Measurements from ENCODE around the gene SCAMP1. TPM values are rescaled to one million over a fixed set of nuclear protein-coding genes. Genes with fewer than 3 reads are reported as not detected.
A peak's percentile ranks its signal among the peaks of the same experiment; 100 is the strongest.
"Not testable (repeated sequence)": the region's sequence is repeated elsewhere in the genome, so short reads cannot be mapped to it uniquely, and the experiment has no call there.

Gene SCAMP1
- total RNA-seq, 1 experiment from 2014 or later, result 43.8 TPM

DNA sequence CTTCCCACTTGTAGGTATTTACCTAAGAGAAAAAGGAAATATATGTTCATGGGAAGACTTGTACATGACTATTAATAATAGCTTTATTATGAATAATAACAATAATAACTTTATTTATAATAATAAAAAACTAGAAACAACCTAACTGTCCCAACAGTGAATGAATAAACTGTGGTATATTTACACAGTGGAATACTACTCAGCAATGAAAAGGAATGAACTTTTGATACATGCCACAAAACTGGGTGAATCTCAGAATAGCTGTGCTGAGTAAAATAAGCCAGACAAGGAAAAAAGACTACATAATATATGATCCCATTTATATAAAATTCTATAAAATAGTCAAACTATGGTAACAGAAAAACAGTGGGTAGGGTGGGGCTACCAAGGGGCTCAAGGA lies 88.7 kb downstream of the SCAMP1 start (continued):
- TF ChIP-seq, protein P1, sequence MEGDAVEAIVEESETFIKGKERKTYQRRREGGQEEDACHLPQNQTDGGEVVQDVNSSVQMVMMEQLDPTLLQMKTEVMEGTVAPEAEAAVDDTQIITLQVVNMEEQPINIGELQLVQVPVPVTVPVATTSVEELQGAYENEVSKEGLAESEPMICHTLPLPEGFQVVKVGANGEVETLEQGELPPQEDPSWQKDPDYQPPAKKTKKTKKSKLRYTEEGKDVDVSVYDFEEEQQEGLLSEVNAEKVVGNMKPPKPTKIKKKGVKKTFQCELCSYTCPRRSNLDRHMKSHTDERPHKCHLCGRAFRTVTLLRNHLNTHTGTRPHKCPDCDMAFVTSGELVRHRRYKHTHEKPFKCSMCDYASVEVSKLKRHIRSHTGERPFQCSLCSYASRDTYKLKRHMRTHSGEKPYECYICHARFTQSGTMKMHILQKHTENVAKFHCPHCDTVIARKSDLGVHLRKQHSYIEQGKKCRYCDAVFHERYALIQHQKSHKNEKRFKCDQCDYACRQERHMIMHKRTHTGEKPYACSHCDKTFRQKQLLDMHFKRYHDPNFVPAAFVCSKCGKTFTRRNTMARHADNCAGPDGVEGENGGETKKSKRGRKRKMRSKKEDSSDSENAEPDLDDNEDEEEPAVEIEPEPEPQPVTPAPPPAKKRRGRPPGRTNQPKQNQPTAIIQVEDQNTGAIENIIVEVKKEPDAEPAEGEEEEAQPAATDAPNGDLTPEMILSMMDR (IDR thresholded peaks at IDR 0.05), result no peak
- TF ChIP-seq, protein P2, sequence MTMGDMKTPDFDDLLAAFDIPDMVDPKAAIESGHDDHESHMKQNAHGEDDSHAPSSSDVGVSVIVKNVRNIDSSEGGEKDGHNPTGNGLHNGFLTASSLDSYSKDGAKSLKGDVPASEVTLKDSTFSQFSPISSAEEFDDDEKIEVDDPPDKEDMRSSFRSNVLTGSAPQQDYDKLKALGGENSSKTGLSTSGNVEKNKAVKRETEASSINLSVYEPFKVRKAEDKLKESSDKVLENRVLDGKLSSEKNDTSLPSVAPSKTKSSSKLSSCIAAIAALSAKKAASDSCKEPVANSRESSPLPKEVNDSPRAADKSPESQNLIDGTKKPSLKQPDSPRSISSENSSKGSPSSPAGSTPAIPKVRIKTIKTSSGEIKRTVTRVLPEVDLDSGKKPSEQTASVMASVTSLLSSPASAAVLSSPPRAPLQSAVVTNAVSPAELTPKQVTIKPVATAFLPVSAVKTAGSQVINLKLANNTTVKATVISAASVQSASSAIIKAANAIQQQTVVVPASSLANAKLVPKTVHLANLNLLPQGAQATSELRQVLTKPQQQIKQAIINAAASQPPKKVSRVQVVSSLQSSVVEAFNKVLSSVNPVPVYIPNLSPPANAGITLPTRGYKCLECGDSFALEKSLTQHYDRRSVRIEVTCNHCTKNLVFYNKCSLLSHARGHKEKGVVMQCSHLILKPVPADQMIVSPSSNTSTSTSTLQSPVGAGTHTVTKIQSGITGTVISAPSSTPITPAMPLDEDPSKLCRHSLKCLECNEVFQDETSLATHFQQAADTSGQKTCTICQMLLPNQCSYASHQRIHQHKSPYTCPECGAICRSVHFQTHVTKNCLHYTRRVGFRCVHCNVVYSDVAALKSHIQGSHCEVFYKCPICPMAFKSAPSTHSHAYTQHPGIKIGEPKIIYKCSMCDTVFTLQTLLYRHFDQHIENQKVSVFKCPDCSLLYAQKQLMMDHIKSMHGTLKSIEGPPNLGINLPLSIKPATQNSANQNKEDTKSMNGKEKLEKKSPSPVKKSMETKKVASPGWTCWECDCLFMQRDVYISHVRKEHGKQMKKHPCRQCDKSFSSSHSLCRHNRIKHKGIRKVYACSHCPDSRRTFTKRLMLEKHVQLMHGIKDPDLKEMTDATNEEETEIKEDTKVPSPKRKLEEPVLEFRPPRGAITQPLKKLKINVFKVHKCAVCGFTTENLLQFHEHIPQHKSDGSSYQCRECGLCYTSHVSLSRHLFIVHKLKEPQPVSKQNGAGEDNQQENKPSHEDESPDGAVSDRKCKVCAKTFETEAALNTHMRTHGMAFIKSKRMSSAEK (CRISPR knock-in tag; IDR thresholded peaks at IDR 0.05; ENCODE audit: borderline replicate concordance), result no peak

DNA sequence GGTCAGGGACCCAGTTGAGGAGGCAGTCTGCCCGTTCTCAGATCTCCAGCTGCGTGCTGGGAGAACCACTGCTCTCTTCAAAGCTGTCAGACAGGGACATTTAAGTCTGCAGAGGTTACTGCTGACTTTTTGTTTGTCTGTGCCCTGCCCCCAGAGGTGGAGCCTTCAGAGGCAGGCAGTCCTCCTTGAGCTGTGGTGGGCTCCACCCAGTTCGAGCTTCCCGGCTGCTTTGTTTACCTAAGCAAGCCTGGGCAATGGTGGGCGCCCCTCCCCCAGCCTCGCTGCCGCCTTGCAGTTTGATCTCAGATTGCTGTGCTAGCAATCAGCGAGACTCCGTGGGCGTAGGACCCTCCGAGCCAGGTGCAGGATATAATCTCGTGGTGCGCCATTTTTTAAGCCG lies 97.1 kb downstream of the SCAMP1 start:
- H3K27me3 Mint-ChIP-seq (ENCODE audit: low read depth); POLR2A ChIA-PET; ATAC-seq; H3K9me3 Mint-ChIP-seq; CTCF ChIA-PET; H3K4me1 Mint-ChIP-seq; H3K27ac Mint-ChIP-seq: not testable (repeated sequence)
- Mint-ChIP-seq H3K4me3 (peak overlapping the region; percentile 63), H3K36me3 (peaks cover 17% of the 10 kb centered on the region)
- DNase-seq (ENCODE audit: low spot score), result peak; percentile 43

DNA sequence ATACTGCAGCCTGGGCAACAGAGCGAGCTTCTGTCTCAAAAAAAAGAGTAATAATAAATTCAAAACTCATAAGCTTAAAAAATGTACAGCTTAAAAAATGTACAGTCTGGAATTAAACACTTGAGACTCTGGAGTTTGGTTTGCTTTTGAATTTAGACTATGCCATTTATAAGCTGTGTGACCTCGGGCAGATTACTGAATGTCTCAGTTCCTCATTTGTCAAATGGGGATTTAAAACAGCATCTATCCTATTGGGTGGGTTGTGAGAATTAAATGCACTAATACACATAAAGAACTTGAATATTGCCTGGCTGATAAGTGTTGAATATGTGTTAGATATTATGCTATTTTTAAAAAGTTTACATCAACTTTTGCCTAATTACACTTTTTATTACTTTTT lies 98.4 kb downstream of the SCAMP1 start:
- no peak overlapping the region for H3K4me3 Mint-ChIP-seq
- H3K9me3 Mint-ChIP-seq, result 0 out of 2 replicates have a peak, but pooled peaks cover 3% of the 10 kb centered on the region
- no peaks in the 10 kb centered on the region for H3K27me3 Mint-ChIP-seq (ENCODE audit: low read depth)
- DNase-seq (ENCODE audit: low spot score) (no peak), ATAC-seq (no peak)
- POLR2A ChIA-PET, result no interaction called here
- CTCF ChIA-PET, result no interaction called here
- no peak overlapping the region for H3K27ac Mint-ChIP-seq
- peaks cover 15% of the 10 kb centered on the region for H3K36me3 Mint-ChIP-seq
- peaks cover 10% of the 10 kb centered on the region for H3K4me1 Mint-ChIP-seq
- TF ChIP-seq, protein P3, sequence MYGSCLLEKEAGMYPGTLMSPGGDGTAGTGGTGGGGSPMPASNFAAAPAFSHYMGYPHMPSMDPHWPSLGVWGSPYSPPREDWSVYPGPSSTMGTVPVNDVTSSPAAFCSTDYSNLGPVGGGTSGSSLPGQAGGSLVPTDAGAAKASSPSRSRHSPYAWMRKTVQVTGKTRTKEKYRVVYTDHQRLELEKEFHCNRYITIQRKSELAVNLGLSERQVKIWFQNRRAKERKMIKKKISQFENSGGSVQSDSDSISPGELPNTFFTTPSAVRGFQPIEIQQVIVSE (CRISPR knock-in tag; IDR thresholded peaks at IDR 0.05; ENCODE audit: borderline replicate concordance), result no peak
- TF ChIP-seq EMX1 (CRISPR knock-in tag; IDR thresholded peaks at IDR 0.05), result no peak
- no peak for TF ChIP-seq CREM (CRISPR knock-in tag; IDR thresholded peaks at IDR 0.05)
- TF ChIP-seq ZNF219 (CRISPR knock-in tag; IDR thresholded peaks at IDR 0.05; ENCODE audit: borderline replicate concordance), result no peak
- TF ChIP-seq, protein P4, sequence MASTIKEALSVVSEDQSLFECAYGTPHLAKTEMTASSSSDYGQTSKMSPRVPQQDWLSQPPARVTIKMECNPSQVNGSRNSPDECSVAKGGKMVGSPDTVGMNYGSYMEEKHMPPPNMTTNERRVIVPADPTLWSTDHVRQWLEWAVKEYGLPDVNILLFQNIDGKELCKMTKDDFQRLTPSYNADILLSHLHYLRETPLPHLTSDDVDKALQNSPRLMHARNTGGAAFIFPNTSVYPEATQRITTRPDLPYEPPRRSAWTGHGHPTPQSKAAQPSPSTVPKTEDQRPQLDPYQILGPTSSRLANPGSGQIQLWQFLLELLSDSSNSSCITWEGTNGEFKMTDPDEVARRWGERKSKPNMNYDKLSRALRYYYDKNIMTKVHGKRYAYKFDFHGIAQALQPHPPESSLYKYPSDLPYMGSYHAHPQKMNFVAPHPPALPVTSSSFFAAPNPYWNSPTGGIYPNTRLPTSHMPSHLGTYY (CRISPR knock-in tag; IDR thresholded peaks at IDR 0.05), result no peak
- TF ChIP-seq, protein P5, sequence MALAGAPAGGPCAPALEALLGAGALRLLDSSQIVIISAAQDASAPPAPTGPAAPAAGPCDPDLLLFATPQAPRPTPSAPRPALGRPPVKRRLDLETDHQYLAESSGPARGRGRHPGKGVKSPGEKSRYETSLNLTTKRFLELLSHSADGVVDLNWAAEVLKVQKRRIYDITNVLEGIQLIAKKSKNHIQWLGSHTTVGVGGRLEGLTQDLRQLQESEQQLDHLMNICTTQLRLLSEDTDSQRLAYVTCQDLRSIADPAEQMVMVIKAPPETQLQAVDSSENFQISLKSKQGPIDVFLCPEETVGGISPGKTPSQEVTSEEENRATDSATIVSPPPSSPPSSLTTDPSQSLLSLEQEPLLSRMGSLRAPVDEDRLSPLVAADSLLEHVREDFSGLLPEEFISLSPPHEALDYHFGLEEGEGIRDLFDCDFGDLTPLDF (CRISPR knock-in tag; IDR thresholded peaks at IDR 0.05), result no peak
- TF ChIP-seq NFE2L1 (CRISPR knock-in tag; IDR thresholded peaks at IDR 0.05), result no peak
- TF ChIP-seq PRRX2 (CRISPR knock-in tag; IDR thresholded peaks at IDR 0.05), result no peak
- no peak for TF ChIP-seq GABPB1 (CRISPR knock-in tag; IDR thresholded peaks at IDR 0.05)

DNA sequence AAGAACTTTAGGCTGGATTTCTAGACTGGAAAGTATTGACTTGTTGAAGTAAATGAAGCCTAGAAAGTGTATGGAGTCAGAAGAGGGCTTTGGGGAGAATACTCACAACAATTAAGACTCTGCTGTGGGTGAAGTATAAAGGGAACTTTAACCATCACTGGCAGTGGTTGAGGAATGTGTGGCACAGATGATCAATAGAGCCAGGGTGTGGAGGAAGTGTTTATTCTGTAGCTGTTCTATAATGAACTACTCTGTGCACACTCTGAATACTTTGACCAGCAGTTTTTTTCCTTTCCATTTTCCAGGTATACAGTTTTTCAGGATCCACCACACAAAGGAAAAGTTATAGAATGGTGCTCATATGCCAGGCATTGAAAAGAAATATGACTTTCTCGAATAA lies 106.7 kb downstream of the SCAMP1 start:
- no peak overlapping the region for H3K4me3 Mint-ChIP-seq
- ATAC-seq, result no peak

More for the DNA sequence above, 106.7 kb downstream of the SCAMP1 start:
- Mint-ChIP-seq H3K36me3 (no peaks in the 10 kb centered on the region; the same call in 1 of the 2 replicates), H3K4me1 (no peaks in the 10 kb centered on the region), H3K27me3 (ENCODE audit: low read depth) (no peaks in the 10 kb centered on the region), H3K9me3 (no peaks in the 10 kb centered on the region), H3K27ac (no peak overlapping the region)
- ChIA-PET POLR2A (no interaction called here), CTCF (interaction anchor here (1.3 kb wide), 1 partner anchor 66 kb away, joined by 6 read pairs; no protein-coding TSS in a partner anchor)
- TF ChIP-seq, protein P6, sequence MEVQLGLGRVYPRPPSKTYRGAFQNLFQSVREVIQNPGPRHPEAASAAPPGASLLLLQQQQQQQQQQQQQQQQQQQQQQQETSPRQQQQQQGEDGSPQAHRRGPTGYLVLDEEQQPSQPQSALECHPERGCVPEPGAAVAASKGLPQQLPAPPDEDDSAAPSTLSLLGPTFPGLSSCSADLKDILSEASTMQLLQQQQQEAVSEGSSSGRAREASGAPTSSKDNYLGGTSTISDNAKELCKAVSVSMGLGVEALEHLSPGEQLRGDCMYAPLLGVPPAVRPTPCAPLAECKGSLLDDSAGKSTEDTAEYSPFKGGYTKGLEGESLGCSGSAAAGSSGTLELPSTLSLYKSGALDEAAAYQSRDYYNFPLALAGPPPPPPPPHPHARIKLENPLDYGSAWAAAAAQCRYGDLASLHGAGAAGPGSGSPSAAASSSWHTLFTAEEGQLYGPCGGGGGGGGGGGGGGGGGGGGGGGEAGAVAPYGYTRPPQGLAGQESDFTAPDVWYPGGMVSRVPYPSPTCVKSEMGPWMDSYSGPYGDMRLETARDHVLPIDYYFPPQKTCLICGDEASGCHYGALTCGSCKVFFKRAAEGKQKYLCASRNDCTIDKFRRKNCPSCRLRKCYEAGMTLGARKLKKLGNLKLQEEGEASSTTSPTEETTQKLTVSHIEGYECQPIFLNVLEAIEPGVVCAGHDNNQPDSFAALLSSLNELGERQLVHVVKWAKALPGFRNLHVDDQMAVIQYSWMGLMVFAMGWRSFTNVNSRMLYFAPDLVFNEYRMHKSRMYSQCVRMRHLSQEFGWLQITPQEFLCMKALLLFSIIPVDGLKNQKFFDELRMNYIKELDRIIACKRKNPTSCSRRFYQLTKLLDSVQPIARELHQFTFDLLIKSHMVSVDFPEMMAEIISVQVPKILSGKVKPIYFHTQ (CRISPR knock-in tag; IDR thresholded peaks at IDR 0.05), result no peak
- no peak for TF ChIP-seq GABPB1 (CRISPR knock-in tag; IDR thresholded peaks at IDR 0.05)
- DNase-seq (ENCODE audit: low spot score), result no peak

Measured in WTC11 (cell line).